HepG2 (cell line): ENCODE data around the gene BAZ1B. TPM values are rescaled to one million over a fixed set of nuclear protein-coding genes. Genes with fewer than 3 reads are reported as not detected.

Experiments used
- ATAC-seq: fragments of 200-7000 bp; cut with Tn5 transposase; 3 replicates; pipeline ENCODE4 v1.9.1; 2020; ENCODE audit warnings: mild to moderate bottlenecking, moderate library complexity
- BruUV-seq: library from RNA; stranded (reverse); fragments of 400-500 nt; replicated peaks from 2 replicates; lab custom pipeline; 2021; lab: Mats Ljungman, UMichigan
- CTCF ChIA-PET: fragments of 300-600 bp; formaldehyde crosslinking; extraction: SDS; loops from one replicate; lab custom pipeline; 2021; ENCODE audit warnings: low total read pairs, inconsistent platforms, low intra/inter-chr PET ratio; lab: Yijun Ruan, JAX
- POLR2A ChIA-PET: fragments of 350-600 bp; sonication (Branson Sonifier 250); formaldehyde crosslinking; loops from one replicate; lab custom pipeline; 2020; ENCODE audit warnings: antibody characterized with exemption, inconsistent platforms; lab: Yijun Ruan, JAX
- DNase-seq: peaks from one replicate; pipeline ENCODE4 v3.0.0-alpha.2; 2015; ENCODE audit warnings: low spot score
- FAIRE-seq: peaks from 3 replicates; lab custom pipeline; 2011; peaks lifted over from hg19 to GRCh38; lab: Jason Lieb, UNC
- H2AFZ ChIP-seq: one replicate; pipeline ENCODE4 v1.6.1; 2011; ENCODE audit warnings: low read length, inconsistent platforms
- H3K27ac ChIP-seq: fragments of 300-600 bp; 3 replicates; pipeline ENCODE4 v1.8.0; 2011; ENCODE audit warnings: mixed run types, mild to moderate bottlenecking, mixed read lengths, low read length, inconsistent platforms; ENCODE audit not compliant: insufficient read depth; ENCODE audit errors: extremely low read length
- H3K27me3 ChIP-seq, 2 experiments: fragments of 200-600 bp in 1 of 2; 2 replicates in 1 of 2; 3 replicates in 1 of 2; pipeline versions ENCODE4 v1.6.0 to v1.8.0; 2011; ENCODE audit warnings: low read length in 2 of 2, mild to moderate bottlenecking in 2 of 2, moderate library complexity in 2 of 2, inconsistent platforms in 1 of 2; ENCODE audit not compliant: insufficient read depth in 2 of 2, control insufficient read depth in 1 of 2
- H3K36me3 ChIP-seq, 2 experiments: fragments of 200-600 bp in 1 of 2; replicated peaks in 1 of 2; 2 replicates in 1 of 2; 3 replicates in 1 of 2; pipeline versions ENCODE4 v1.5.1 to v1.8.0; 2011; ENCODE audit warnings: low read length in 2 of 2, inconsistent platforms in 1 of 2; ENCODE audit not compliant: insufficient read depth in 2 of 2, control insufficient read depth in 1 of 2
- H3K4me1 ChIP-seq: 2 replicates; pipeline ENCODE4 v1.5.1; 2012; ENCODE audit warnings: low read length, inconsistent platforms; ENCODE audit not compliant: insufficient read depth
- H3K4me2 ChIP-seq: 2 replicates; pipeline ENCODE4 v1.6.0; 2011; ENCODE audit warnings: low read depth, low read length, inconsistent platforms
- H3K4me3 ChIP-seq, 3 experiments: fragments of 200-600 bp in 1 of 3; sonication (generic), shearing (Covaris generic) in 1 of 3; replicated peaks in 1 of 3; 2 replicates each; pipeline ENCODE4 v1.5.1; 2011 to 2016; ENCODE audit warnings: low read length in 3 of 3, inconsistent platforms in 2 of 3, low read depth in 2 of 3, mild to moderate bottlenecking in 2 of 3, control low read depth in 1 of 3, mixed read lengths in 1 of 3; ENCODE audit not compliant: insufficient read depth in 1 of 3
- H3K79me2 ChIP-seq: one replicate; pipeline ENCODE4 v1.6.1; 2011; ENCODE audit warnings: low read length, inconsistent platforms; ENCODE audit not compliant: insufficient read depth
- H3K9ac ChIP-seq: 2 replicates; pipeline ENCODE4 v1.6.0; 2011; ENCODE audit warnings: mild to moderate bottlenecking, low read depth, low read length, inconsistent platforms; ENCODE audit not compliant: insufficient read depth
- H3K9me3 ChIP-seq: 2 replicates; pipeline ENCODE4 v1.5.1; 2012; ENCODE audit warnings: mild to moderate bottlenecking, low read length
- H4K20me1 ChIP-seq: 2 replicates; pipeline ENCODE4 v1.6.0; 2011; ENCODE audit warnings: inconsistent platforms, mild to moderate bottlenecking, low read length, moderate library complexity; ENCODE audit not compliant: insufficient read depth
- CEBPB ChIP-seq: IDR thresholded peaks from 2 replicates; pipeline ENCODE4 v1.6.1; 2011; ENCODE audit warnings: low read depth, low read length, improper control_type of control experiment, borderline replicate concordance
- MXD1 ChIP-seq: sonication (generic); formaldehyde crosslinking; IDR thresholded peaks from 2 replicates; pipeline ENCODE4 v1.4.0; 2020; ENCODE audit warnings: mild to moderate bottlenecking, missing genetic modification reagents
- ZFP91 ChIP-seq: sonication (generic); formaldehyde crosslinking; IDR thresholded peaks from 2 replicates; pipeline ENCODE4 v1.9.0; 2022; ENCODE audit warnings: missing genetic modification reagents, mild to moderate bottlenecking, borderline replicate concordance
- WGBS: methylation state at CpG from one replicate; pipeline ENCODE4 v1.1.6; 2017; ENCODE audit warnings: low lambda C conversion rate; 5-methylcytosine and 5-hydroxymethylcytosine counted together
- in situ Hi-C: cut with HindIII; loops from 2 replicates; pipeline ENCODE4 v1.10.0; 2017; ENCODE audit warnings: low pct_unique_long_range_greater_than_20kb; ENCODE audit not compliant: extremely low pct_ligation_motif_present
- intact Hi-C: fragments of 100-400 bp; cut with micrococcal nuclease; formaldehyde crosslinking; loops from one replicate; pipeline ENCODE4 v1.10.0; 2022; ENCODE audit not compliant: unreplicated experiment
- polyA plus RNA-seq, 8 experiments: library from polyadenylated mRNA; depleted of rRNA in 3 of 8; stranded (reverse) in 7 of 8; unstranded in 1 of 8; fragments of >200 nt; fragmentation: Illumina TruSeq in 4 of 8; extraction: Trizol in 4 of 8; gene quantifications; 2 replicates each; pipeline versions ENCODE4 v1.2.1 to v1.2.3, GENCODE V29; 2011 to 2016; ENCODE audit warnings: low read depth in 4 of 8, missing spikeins in 1 of 8, mixed read lengths in 1 of 8; ENCODE audit not compliant: insufficient read depth in 1 of 8
- total RNA-seq, 5 experiments: library from RNA; depleted of rRNA; stranded (reverse); fragments of >200 nt; fragmentation: Illumina TruSeq; extraction: Trizol; gene quantifications; 2 replicates each; pipeline ENCODE4 v1.2.3, GENCODE V29; 2016; ENCODE audit warnings: low read depth in 1 of 5

BAZ1B gene
- total and polyA plus RNA-seq, 2 of the 13 experiments (the other 11 are each of a cell fraction or from before 2014, with no cell fraction given): 18.6 to 69.4 TPM

- POLR2A ChIA-PET: interaction anchor here (1.1 to 3.5 kb wide), 4 partner anchors 9 to 173 kb away, joined by 3 to 16 read pairs (median 7); partner anchors contain the start of genes ABHD11, BAZ1B and TBL2
- no TSS peak for BruUV-seq
- H3K4me3 ChIP-seq: no peak overlapping the region
These were observed 43.7 kb upstream of the BAZ1B start for GRCh38 chr7:73565675-73566340.

More at GRCh38 chr7:73565675-73566340, 43.7 kb upstream of the BAZ1B start:
- Histone ChIP-seq H3K36me3 (peaks cover 4 to 12% of the 10 kb centered on the region in 2 experiments), H3K79me2 (no peaks in the 10 kb centered on the region), H3K9ac (no peak overlapping the region), H3K4me2 (peak overlapping the region; percentile 29), H4K20me1 (no peaks in the 10 kb centered on the region), H3K27me3 (no peaks in the 10 kb centered on the region), H3K27ac (no peak overlapping the region), H3K4me1 (peaks cover 34% of the 10 kb centered on the region), H3K9me3 (no peaks in the 10 kb centered on the region), H2AFZ (no peak overlapping the region)
- in situ Hi-C loops (no loop called here), intact Hi-C loops (no loop called here)
- no peak for DNase-seq
- no peak for ATAC-seq
- FAIRE-seq: no peak
- TF ChIP-seq MXD1: no peak
- TF ChIP-seq ZFP91: no peak
- TF ChIP-seq CEBPB: peak; percentile 51
- CTCF ChIA-PET: no interaction called here
- WGBS: 24% methylated on average over 7 of the region's 7 CpGs
